ENCODE results near the gene FADD.

The FADD gene

GRCh38 chr11:70255477-70256116, 52.5 kb downstream of the FADD start:
- no peak overlapping the region for H3K4me3 ChIP-seq (ENCODE audit: low read depth, low read length)
- no peak for DNase-seq (ENCODE audit: low read depth)
- TF ChIP-seq CTCF (IDR thresholded peaks at IDR 0.05; ENCODE audit: control insufficient read depth, extremely low read depth, insufficient read depth), result no peak
